Activated T-cell treated with anti-CD3 and anti-CD28 coated beads, Interleukin-2, amount 50 U/mL, for 4 hours (primary cell): Measurements from ENCODE around the gene CERS4. TPM values are rescaled to one million over a fixed set of nuclear protein-coding genes. Genes with fewer than 3 reads are reported as not detected.
"Not testable (repeated sequence)": the region's sequence is repeated elsewhere in the genome, so short reads cannot be mapped to it uniquely, and the experiment has no call there.

Source experiments
- ATAC-seq, 2 donors: fragments of 200-7000 bp; cut with Tn5 transposase; one replicate each; pipeline ENCODE4 v1.10.0; 2021
- DNase-seq: peaks from one replicate; pipeline ENCODE4 v3.0.0-alpha.2; 2020
- H3K27me3 Mint-ChIP-seq: one replicate; pipeline ENCODE4 v1.8.0; 2021; ENCODE audit warnings: low read depth, mixed read lengths
- H3K36me3 Mint-ChIP-seq: one replicate; pipeline ENCODE4 v1.8.0; 2022; ENCODE audit warnings: mixed read lengths; ENCODE audit not compliant: insufficient read depth
- H3K4me1 Mint-ChIP-seq: one replicate; pipeline ENCODE4 v1.8.0; 2021; ENCODE audit warnings: low read depth, mixed read lengths
- H3K4me3 Mint-ChIP-seq: one replicate; pipeline ENCODE4 v1.8.0; 2021; ENCODE audit warnings: mild to moderate bottlenecking, moderate library complexity, mixed read lengths
- H3K9me3 Mint-ChIP-seq: one replicate; pipeline ENCODE4 v1.8.0; 2021; ENCODE audit warnings: mixed read lengths
- total RNA-seq, 3 donors: library from RNA; stranded (reverse); gene quantifications; one replicate each; pipeline ENCODE4 v1.2.1, GENCODE V29; 2021

CERS4 gene
- total RNA-seq, 3 donors from 2014 or later: 16.8 to 24.1 (median 19.6) TPM

DNA sequence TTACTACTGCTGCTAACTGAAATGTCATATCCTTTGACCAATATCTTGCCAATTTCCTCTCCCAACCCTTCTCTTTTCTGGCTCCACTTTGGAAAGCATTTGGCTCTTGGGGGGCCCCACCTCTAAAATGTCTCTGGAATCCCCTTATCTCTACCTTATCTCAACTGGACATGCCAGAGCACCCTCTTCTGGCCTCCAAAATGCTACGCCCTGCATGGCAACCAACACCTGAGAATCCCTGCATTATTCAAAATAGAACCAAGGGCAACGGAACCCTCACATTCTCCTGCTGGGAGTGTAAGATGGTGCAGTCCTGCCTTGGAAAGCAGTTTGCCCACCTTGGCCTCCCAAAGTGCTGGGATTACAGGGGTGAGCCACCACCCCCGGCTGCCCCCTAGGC lies 35.3 kb downstream of the CERS4 start:
- no peaks in the 10 kb centered on the region for H3K27me3 Mint-ChIP-seq
- no peak for DNase-seq
- H3K36me3 Mint-ChIP-seq: peaks cover 10% of the 10 kb centered on the region
- no peak overlapping the region for H3K4me3 Mint-ChIP-seq
- peaks cover 18% of the 10 kb centered on the region for H3K4me1 Mint-ChIP-seq
- peaks cover 4% of the 10 kb centered on the region for H3K9me3 Mint-ChIP-seq
- ATAC-seq: no peak

DNA sequence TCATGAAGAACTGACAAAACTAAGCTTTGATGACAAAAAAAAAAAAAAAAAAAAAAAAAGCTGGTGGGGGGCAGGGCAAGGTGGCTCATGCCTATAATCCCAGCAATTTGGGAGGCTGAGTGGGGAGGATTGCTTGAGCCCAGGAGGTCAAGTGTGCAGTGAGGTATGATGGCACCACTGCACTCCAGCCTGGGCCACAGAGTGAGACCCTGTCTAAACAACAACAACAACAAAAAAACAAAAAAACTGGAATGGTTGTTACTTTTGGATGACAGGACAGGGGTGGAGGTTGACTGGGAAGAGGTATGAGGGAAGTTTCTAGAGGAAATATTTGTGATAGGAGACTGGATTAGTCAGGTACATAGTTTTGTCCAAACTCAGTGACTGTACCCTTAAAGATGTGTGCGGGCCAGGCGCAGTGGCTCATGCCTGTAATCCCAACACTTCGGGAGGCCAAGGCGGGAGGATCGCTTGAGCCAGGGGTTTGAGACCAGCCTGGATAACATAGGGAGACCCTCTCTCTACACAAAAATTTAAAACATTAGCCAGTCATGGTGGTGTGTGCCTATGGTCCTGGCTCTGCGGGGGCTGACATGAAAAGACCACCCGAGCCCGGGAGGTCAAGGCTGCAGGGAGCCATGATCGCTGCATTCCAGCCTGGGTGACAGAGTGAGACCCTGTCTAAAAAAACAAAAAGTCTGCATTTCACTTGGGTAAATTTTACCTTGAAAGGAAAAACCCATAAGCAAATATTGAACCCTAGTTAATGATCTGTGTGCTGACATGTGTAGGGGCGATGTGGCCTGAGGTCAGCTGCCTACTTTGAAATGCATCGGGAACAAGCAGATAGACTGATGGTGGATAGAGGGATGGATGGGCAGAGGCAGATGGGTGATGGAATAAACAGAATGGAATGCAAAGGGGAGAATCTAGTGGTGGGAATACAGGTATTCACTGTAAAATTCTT lies 37.0 kb downstream of the CERS4 start:
- DNase-seq (no peak), ATAC-seq (no peak)
- Mint-ChIP-seq H3K36me3 (peaks cover 5% of the 10 kb centered on the region), H3K27me3 (no peaks in the 10 kb centered on the region), H3K9me3 (no peaks in the 10 kb centered on the region), H3K4me3 (no peak overlapping the region), H3K4me1 (peaks cover 7% of the 10 kb centered on the region)

DNA sequence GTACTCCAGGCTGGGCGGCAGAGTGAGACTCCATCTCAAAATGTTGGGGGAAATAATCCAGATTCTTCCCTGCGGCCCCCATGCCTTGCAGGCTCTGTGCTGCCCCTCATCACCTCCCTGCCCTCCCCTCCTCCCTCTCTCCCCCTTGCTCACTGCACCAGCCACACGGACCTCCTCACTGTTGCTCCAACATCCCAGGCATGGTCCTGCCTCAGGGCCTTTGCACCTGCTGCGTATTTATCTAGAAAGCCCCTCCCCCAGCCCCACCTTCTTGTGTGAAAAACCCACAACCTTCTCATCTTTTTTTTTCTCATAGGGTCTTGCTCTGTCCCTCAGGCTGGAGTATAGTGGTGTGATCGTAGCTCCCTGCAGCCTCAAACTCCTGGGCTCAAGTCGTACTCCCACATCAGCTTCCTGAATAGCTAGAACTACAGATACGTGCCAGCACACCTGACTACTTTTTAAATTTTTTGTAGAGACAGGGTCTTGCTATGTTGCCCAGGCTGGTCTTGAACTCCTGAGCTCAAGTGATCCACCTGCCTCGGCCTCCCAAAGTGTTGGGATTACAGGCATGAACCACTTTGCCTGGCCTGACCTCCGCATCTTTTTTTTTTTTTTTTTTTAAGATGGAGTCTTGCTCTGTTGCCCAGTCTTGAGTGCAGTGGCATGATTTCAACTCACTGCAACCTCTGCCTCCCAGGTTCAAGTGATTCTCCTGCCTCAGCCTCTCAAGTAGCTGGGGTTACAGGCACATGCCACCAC lies 38.1 kb downstream of the CERS4 start:
- H3K4me3 Mint-ChIP-seq, DNase-seq, H3K4me1 Mint-ChIP-seq, H3K27me3 Mint-ChIP-seq, ATAC-seq, H3K9me3 Mint-ChIP-seq, H3K36me3 Mint-ChIP-seq: not testable (repeated sequence)

DNA sequence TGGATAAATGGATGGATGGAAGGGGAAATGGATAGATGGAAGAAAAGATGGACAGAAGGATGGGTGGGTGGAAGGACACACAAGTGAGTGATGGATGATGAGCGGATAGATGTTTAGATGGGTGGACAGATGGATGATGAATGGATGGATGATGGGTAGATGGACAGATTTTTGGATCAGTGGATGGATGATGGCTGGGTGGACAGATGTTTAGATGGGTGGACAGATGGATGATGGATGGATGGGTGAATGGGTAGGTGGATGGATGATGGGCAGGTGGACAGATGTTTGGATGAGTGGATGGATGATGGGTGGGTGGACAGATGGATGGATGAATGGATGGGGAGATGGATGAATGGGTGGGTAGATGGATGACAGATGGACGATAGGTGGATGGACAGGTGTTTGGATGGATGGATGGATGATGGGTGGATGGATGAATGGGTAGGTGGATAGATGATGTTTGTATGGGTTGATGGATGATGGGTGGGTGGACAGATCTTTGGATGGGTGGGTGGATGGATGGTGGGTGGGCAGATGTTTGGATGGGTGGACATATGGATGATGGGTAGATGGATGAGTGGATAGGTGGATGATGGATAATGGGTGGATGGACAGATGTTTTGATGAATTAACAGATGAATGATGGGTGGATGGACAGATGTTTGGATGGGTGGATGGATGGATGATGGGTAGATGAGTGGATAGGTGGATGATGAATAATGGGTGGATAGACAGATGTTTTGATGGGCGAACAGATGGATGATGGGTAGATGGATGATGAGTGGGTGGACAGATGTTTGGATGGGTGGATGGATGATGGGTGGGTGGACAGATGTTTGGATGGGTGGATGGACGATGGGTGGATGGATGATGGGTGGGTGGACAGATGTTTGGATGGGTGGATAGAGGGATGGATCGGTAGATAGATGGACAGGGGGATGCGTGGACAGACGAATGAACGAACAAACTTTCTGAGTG lies 39.5 kb downstream of the CERS4 start:
- peaks cover 2% of the 10 kb centered on the region for H3K36me3 Mint-ChIP-seq
- no peak overlapping the region for H3K4me3 Mint-ChIP-seq
- DNase-seq: no peak
- H3K27me3 Mint-ChIP-seq: no peaks in the 10 kb centered on the region
- no peak for ATAC-seq
- H3K4me1 Mint-ChIP-seq: peaks cover 3% of the 10 kb centered on the region
- H3K9me3 Mint-ChIP-seq: no peaks in the 10 kb centered on the region

DNA sequence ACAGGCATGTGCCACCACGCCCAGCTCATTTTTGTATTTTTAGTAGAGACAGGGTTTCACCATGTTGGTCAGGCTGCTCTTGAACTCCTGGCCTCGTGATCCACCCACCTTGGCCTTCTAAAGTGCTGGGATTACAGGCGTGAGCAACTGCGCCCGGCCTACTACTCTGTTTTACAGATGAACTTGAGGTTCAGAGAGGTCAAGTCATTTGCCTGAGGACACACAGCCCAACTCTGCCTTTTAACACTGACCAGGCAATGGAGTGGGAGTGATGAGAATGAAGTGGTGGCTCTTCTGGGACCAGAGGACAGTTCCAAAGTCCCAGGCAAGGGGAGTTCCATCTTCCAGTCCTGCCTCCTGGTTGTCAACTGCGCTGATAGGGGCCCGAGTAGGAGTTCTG lies 41.4 kb downstream of the CERS4 start:
- H3K36me3 Mint-ChIP-seq: peaks cover 2% of the 10 kb centered on the region
- DNase-seq: no peak

DNA sequence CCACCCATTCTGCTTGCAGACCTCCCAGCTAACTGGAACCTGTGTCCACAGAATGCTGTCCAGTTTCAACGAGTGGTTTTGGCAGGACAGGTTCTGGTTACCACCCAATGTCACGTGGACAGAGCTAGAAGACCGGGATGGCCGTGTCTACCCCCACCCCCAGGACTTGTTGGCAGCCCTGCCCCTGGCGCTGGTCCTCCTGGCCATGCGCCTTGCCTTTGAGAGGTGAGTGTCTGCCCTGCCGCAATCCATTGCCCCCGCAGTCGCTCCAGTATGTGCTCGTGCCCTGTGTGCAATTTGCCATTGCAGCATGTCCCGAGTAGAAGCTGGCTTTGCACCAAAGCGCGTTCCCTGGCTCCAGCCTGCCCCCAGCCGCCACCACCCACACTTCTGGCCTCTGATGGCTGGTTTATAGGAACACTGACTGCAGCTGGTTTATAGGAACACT lies 41.9 kb downstream of the CERS4 start:
- ATAC-seq (no peak), DNase-seq (no peak)
- H3K4me1 Mint-ChIP-seq: no peaks in the 10 kb centered on the region
- no peaks in the 10 kb centered on the region for H3K27me3 Mint-ChIP-seq
- no peaks in the 10 kb centered on the region for H3K9me3 Mint-ChIP-seq
- peaks cover 5% of the 10 kb centered on the region for H3K36me3 Mint-ChIP-seq
- no peak overlapping the region for H3K4me3 Mint-ChIP-seq

More for the DNA sequence above, 41.4 kb downstream of the CERS4 start:
- H3K4me1 Mint-ChIP-seq: no peaks in the 10 kb centered on the region
- no peaks in the 10 kb centered on the region for H3K9me3 Mint-ChIP-seq
- no peak overlapping the region for H3K4me3 Mint-ChIP-seq
- H3K27me3 Mint-ChIP-seq: no peaks in the 10 kb centered on the region
- no peak for ATAC-seq

DNA sequence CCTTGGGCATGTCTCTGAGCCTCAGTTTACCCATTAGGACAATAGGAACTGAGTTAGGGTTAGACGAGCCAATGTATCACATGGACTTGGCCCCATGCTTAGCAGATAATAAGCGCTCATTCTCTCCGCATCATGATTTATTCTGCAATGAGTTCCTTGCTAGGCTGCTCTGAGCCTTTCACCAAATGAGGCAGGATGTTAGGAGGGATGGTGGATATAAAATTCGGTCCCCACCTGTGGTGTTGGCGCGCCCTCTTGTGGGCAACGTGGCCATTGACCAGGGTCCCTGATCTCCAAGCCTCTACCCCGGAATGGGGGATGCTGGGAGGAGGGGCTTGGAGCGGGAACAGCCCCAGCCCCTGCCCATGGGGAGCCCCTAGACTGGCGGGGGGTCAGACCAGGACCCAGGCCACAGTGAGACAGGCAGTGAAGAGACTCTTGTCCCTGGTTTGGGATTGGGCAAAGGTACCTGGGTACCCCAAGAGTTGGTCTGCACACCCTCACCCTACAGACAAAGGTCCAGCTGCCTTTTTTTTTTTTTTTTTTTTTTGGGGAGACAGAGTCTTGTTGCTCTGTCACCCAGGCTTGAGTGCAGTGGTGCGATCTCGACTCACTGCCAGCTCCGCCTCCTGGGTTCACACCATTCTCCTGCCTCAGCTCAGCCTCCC lies 43.9 kb downstream of the CERS4 start:
- Mint-ChIP-seq H3K4me1 (no peaks in the 10 kb centered on the region), H3K9me3 (no peaks in the 10 kb centered on the region), H3K27me3 (no peaks in the 10 kb centered on the region), H3K36me3 (peaks cover 8% of the 10 kb centered on the region), H3K4me3 (no peak overlapping the region)
- peak; percentile 85 for DNase-seq
- peak; percentile 93 to 94 for ATAC-seq

DNA sequence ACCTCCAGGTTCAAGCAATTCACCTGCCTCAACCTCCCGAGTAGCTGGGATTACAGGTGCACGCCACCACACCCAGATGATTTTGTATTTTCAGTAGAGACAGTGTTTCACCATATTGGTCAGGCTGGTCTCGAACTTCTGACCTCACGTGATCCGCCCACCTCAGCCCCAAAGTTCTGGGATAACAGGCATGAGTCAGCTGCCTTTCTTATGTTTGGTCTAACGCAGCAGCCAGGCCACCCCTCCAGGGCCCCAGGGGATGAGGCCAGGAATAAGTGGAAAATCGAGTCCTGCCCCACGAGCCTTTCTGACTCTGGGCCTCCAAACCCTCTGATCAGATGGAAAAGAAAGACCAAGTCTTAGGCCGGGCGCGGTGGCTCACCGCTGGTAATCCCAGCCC lies 44.5 kb downstream of the CERS4 start:
- Mint-ChIP-seq H3K4me1 (no peaks in the 10 kb centered on the region), H3K36me3 (peaks cover 8% of the 10 kb centered on the region), H3K27me3 (no peaks in the 10 kb centered on the region), H3K9me3 (no peaks in the 10 kb centered on the region), H3K4me3 (no peak overlapping the region)
- ATAC-seq: no peak
- DNase-seq: no peak

DNA sequence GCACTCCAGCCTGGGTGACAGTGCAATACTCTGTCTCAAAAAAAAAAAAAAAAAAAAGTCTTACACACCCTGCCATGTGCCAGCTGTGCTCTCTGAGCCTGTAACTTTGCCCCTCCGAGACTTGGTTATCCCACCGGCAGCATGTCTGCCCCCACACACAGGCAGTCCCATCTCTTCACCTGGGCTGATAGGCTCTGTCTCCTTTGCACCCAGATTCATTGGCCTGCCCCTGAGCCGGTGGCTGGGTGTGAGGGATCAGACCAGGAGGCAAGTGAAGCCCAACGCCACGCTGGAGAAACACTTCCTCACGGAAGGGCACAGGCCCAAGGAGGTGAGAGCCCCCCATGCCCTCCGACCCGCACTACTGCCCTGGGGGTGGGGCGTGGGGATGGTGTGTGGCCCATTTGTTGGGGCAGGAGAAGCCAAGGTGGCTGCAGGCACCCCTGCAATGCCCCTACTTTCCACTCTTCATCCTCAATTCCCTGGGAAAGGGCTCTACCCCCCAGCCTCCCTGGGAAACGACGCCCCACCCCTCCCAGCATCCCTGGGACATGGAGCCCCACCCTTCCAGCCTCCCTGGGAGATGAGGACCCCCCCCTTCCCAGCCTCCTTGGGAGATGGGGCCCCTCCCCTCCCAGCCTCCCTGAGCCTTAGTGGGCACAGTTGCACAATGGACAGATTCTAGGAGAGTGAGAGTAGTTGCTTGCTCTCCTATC lies 45.3 kb downstream of the CERS4 start:
- Mint-ChIP-seq H3K9me3 (no peaks in the 10 kb centered on the region), H3K36me3 (peaks cover 11% of the 10 kb centered on the region), H3K4me3 (no peak overlapping the region), H3K4me1 (no peaks in the 10 kb centered on the region), H3K27me3 (no peaks in the 10 kb centered on the region)
- DNase-seq (no peak), ATAC-seq (no peak)

DNA sequence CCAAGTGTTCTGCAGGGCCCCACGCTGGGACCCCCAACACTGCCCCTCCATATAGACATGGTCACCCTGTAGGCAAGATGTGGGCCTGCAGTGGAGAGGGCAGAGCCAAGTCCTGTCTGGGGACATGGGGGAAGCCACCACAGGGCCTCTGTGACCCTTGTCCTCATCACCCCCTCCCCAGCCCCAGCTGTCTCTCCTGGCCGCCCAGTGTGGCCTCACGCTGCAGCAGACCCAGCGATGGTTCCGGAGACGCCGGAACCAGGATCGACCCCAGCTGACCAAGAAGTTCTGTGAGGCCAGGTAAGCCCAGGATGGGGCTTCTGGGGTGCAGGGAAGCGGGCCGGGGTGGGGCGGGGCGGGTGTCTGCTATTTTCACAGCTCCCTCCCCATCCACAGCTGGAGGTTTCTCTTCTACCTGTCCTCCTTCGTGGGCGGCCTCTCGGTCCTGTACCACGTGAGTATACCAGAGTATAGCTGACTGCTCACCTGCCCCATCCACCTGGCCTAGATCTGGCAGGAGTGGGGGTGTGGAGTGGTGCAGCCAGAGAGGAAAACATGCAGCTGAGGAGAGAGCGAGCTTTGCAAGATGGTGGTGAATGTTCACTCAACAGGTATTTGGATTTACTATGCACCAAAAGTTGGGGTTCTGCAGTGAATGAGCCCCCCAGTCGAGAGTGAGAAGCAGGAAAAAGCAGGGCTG lies 46.4 kb downstream of the CERS4 start:
- Mint-ChIP-seq H3K36me3 (peaks cover 15% of the 10 kb centered on the region), H3K27me3 (no peaks in the 10 kb centered on the region), H3K4me3 (no peak overlapping the region), H3K9me3 (no peaks in the 10 kb centered on the region), H3K4me1 (no peaks in the 10 kb centered on the region)
- ATAC-seq (no peak), DNase-seq (no peak)

DNA sequence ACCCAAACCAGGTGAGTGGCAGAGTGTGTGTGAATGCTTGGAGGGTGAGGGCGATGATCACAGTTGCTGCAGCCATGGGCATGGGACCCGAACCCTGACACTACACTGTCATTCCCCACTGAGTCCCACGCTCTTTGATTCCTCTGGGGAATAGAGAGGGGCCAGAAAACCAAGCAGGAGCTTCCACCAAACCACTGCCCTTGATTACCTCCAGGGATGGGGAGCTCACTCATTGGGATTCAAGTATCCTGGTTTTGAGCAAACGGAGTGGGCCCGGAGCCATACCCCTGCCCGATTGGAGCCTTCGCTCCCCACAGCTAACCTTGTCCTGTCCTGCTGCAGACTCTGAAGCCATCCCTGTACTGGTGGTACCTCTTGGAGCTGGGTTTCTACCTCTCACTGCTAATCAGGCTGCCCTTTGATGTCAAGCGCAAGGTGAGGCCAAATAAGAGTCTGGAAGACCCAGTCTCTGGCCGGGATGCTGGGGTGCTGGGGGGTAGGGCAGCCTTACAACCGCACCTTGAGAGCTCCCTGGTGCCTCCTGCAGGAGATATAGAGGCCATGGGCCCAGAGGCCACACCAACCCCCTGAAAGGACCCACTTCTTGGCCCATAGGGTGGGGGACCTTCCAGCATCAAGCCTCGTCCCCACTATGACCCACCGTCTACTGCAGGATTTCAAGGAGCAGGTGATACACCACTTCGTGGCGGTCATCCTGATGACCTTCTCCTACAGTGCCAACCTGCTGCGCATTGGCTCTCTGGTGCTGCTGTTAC lies 47.3 kb downstream of the CERS4 start:
- ATAC-seq: no peak
- Mint-ChIP-seq H3K4me3 (no peak overlapping the region), H3K9me3 (no peaks in the 10 kb centered on the region), H3K36me3 (peaks cover 15% of the 10 kb centered on the region), H3K27me3 (no peaks in the 10 kb centered on the region), H3K4me1 (no peaks in the 10 kb centered on the region)
- DNase-seq: no peak

DNA sequence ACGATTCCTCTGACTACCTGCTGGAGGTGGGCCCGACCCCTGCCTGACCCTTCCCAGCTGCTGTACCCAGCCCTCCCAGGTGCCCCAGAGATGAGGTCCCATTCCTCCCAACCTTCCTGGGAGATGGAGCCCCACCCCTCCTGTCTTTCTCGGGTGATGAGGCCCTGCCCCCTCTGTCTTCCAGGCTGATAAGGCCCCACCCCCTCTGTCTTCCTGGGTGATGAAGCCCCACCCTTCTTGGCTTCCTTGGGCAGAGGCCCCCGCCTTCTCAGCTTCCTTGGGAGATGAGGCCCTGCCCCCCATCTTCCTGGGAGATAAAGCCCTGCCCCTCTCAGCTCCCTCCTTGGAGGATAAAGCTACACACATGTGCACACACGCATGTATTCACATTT lies 47.9 kb downstream of the CERS4 start:
- ATAC-seq: no peak
- Mint-ChIP-seq H3K4me3 (no peak overlapping the region), H3K9me3 (no peaks in the 10 kb centered on the region), H3K36me3 (peaks cover 15% of the 10 kb centered on the region), H3K4me1 (no peaks in the 10 kb centered on the region), H3K27me3 (no peaks in the 10 kb centered on the region)
- no peak for DNase-seq
